Mesodermal cell (in vitro differentiated cells): Measurements from ENCODE around the gene CRB1.

ENCODE experiments used
- H3K27ac ChIP-seq: 2 replicates; pipeline ENCODE4 v1.7.0; 2013; ENCODE audit warnings: mild to moderate bottlenecking, low read depth, low read length, moderate library complexity; ENCODE audit not compliant: severe bottlenecking
- H3K36me3 ChIP-seq: 2 replicates; pipeline ENCODE4 v1.7.1; 2013; ENCODE audit warnings: mild to moderate bottlenecking, low read length, moderate library complexity; ENCODE audit not compliant: control insufficient read depth, insufficient read depth
- H3K4me1 ChIP-seq: one replicate; pipeline ENCODE4 v1.7.1; 2013; ENCODE audit warnings: mild to moderate bottlenecking, low read length; ENCODE audit not compliant: insufficient read depth, control insufficient read depth, poor library complexity, severe bottlenecking
- H3K4me3 ChIP-seq: 2 replicates; pipeline ENCODE4 v1.7.0; 2013; ENCODE audit warnings: low read length, control low read depth, mild to moderate bottlenecking; ENCODE audit not compliant: insufficient read depth, poor library complexity, severe bottlenecking; ENCODE audit errors: extremely low read depth
- H3K9me3 ChIP-seq: 2 replicates; pipeline ENCODE4 v1.7.1; 2013; ENCODE audit warnings: mild to moderate bottlenecking, low read length, moderate library complexity; ENCODE audit not compliant: control insufficient read depth
- WGBS, 2 experiments: methylation state at CpG; one replicate each; pipeline ENCODE4 v1.1.5; 2013; ENCODE audit warnings: missing lambda C conversion rate in 2 of 2; ENCODE audit not compliant: insufficient coverage in 2 of 2; 5-methylcytosine and 5-hydroxymethylcytosine counted together

Gene CRB1

GRCh38 chr1:197453376-197454058 is 185.5 kb downstream of the CRB1 start:
- Histone ChIP-seq H3K4me3 (no peak overlapping the region), H3K9me3 (no peaks in the 10 kb centered on the region), H3K27ac (no peak overlapping the region), H3K4me1 (no peaks in the 10 kb centered on the region), H3K36me3 (no peaks in the 10 kb centered on the region)
- no CpG with 5 or more reads among the region's 1 CpG for WGBS, 2 experiments

GRCh38 chr1:197462539-197462938 is 194.5 kb downstream of the CRB1 start:
- no peaks in the 10 kb centered on the region for H3K9me3 ChIP-seq
- no peak overlapping the region for H3K4me3 ChIP-seq
- WGBS, 2 experiments = 90 to 100% methylated on average over 1 of the region's 5 CpGs
- H3K36me3 ChIP-seq = no peaks in the 10 kb centered on the region
- no peak overlapping the region for H3K27ac ChIP-seq
- no peaks in the 10 kb centered on the region for H3K4me1 ChIP-seq

- peaks cover 2% of the 10 kb centered on the region for H3K4me1 ChIP-seq
Measured at GRCh38 chr1:197463142-197463541, 195.1 kb downstream of the CRB1 start.

GRCh38 chr1:197464044-197464443 is 196.0 kb downstream of the CRB1 start:
- no peaks in the 10 kb centered on the region for H3K36me3 ChIP-seq
- no peak overlapping the region for H3K4me3 ChIP-seq
- no peak overlapping the region for H3K27ac ChIP-seq
- H3K4me1 ChIP-seq = peaks cover 9% of the 10 kb centered on the region
- no peaks in the 10 kb centered on the region for H3K9me3 ChIP-seq
- WGBS, 2 experiments = 54 to 68% methylated on average over 4 to 6 of the region's 7 CpGs

More at GRCh38 chr1:197463142-197463541, 195.1 kb downstream of the CRB1 start:
- Histone ChIP-seq H3K4me3 (no peak overlapping the region), H3K36me3 (no peaks in the 10 kb centered on the region), H3K27ac (no peak overlapping the region), H3K9me3 (no peaks in the 10 kb centered on the region)

GRCh38 chr1:197465528-197466327 is 197.7 kb downstream of the CRB1 start:
- H3K27ac ChIP-seq = no peak overlapping the region
- 78 to 100% methylated on average over 1 to 2 of the region's 3 CpGs for WGBS, 2 experiments
- H3K36me3 ChIP-seq = no peaks in the 10 kb centered on the region
- H3K9me3 ChIP-seq = no peaks in the 10 kb centered on the region
- H3K4me1 ChIP-seq = peaks cover 9% of the 10 kb centered on the region
- H3K4me3 ChIP-seq = no peak overlapping the region

GRCh38 chr1:197466813-197467212 is 198.8 kb downstream of the CRB1 start:
- Histone ChIP-seq H3K4me1 (peaks cover 9% of the 10 kb centered on the region), H3K9me3 (no peaks in the 10 kb centered on the region), H3K27ac (no peak overlapping the region), H3K4me3 (no peak overlapping the region), H3K36me3 (no peaks in the 10 kb centered on the region)
- WGBS, 2 experiments = 89 to 93% methylated on average over 3 of the region's 3 CpGs

- H3K4me3 ChIP-seq = no peak overlapping the region
- H3K27ac ChIP-seq = no peak overlapping the region
- H3K4me1 ChIP-seq = peaks cover 9% of the 10 kb centered on the region
- 100% methylated on average over 1 of the region's 1 CpG for WGBS, 2 experiments
- no peaks in the 10 kb centered on the region for H3K36me3 ChIP-seq
- H3K9me3 ChIP-seq = no peaks in the 10 kb centered on the region
Measured at GRCh38 chr1:197467881-197468280, 199.8 kb downstream of the CRB1 start.

- Histone ChIP-seq H3K4me1 (peaks cover 9% of the 10 kb centered on the region), H3K36me3 (no peaks in the 10 kb centered on the region), H3K4me3 (no peak overlapping the region), H3K27ac (no peak overlapping the region), H3K9me3 (no peaks in the 10 kb centered on the region)
- WGBS, 2 experiments = 96 to 97% methylated on average over 6 to 9 of the region's 9 CpGs
Measured at GRCh38 chr1:197468543-197469175, 200.6 kb downstream of the CRB1 start.

- Histone ChIP-seq H3K9me3 (no peaks in the 10 kb centered on the region), H3K4me1 (peaks cover 9% of the 10 kb centered on the region), H3K36me3 (no peaks in the 10 kb centered on the region), H3K4me3 (no peak overlapping the region), H3K27ac (no peak overlapping the region)
- 86 to 90% methylated on average over 2 to 5 of the region's 7 CpGs for WGBS, 2 experiments
Measured at GRCh38 chr1:197469620-197470210, 201.7 kb downstream of the CRB1 start.

GRCh38 chr1:197470330-197470729 is 202.3 kb downstream of the CRB1 start:
- WGBS, 2 experiments = no CpG with 5 or more reads among the region's 1 CpG
- Histone ChIP-seq H3K27ac (no peak overlapping the region), H3K4me1 (peaks cover 9% of the 10 kb centered on the region), H3K9me3 (no peaks in the 10 kb centered on the region), H3K36me3 (no peaks in the 10 kb centered on the region), H3K4me3 (no peak overlapping the region)
